Measurements from ENCODE around the gene UQCR10.

Gene UQCR10

DNA sequence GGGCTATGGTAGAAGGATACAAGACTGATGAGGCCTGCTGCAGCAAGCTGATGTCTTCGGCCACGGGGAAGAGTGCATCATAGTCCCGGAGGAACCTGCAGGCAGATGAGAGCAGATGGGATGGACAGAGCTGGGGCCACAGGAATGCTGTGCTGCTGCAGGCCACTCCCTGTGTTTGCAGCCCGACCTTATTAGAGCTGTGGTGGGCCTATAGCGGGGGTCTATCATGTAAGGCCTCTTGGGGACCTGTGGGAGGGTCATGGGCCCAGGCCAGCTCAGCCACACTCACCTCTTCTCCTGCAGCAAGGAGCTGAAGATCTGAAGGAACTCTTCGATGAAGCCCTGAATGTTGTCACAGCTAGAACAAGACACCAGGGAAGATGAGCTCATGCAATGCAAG lies 39.0 kb downstream of the UQCR10 start:
- Histone ChIP-seq H3K4me1 (ENCODE audit: insufficient read depth, low read length) (peaks cover 4% of the 10 kb centered on the region), H3K27me3 (ENCODE audit: control insufficient read depth in 1 of 2, insufficient read depth in 2 of 2, low read length in 2 of 2) (no peaks in the 10 kb centered on the region), H3K27ac (ENCODE audit: low read depth, low read length) (no peak overlapping the region), H3K36me3 (ENCODE audit: insufficient read depth, low read length) (peaks cover 58% of the 10 kb centered on the region), H3K4me3 (ENCODE audit: low read depth in 1 of 2, low read length in 2 of 2) (no peak overlapping the region), H3K9ac (ENCODE audit: low read length) (no peak overlapping the region), H3K9me3 (ENCODE audit: low read length) (no peaks in the 10 kb centered on the region)

DNA sequence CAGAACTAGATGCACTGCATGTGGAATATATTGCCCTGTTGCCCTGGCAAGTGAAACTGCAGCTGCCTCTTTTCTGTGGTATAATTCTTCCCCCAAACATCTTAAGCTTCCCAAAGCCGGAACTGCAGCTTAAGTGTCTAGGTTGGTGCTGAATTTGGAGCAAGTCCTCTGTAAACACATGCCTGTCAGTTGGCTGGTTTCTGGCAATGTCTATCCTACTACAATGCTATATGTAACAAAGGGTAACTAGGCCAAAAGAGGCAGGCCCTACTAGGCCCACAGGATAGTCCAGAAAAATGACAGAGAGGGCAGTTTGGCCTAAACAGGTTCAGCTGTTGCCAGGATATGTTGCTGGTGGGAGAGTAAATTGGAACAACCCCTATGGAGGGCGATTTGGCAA lies 43.0 kb downstream of the UQCR10 start:
- Histone ChIP-seq H3K27me3 (ENCODE audit: control insufficient read depth in 1 of 2, insufficient read depth in 2 of 2, low read length in 2 of 2) (no peaks in the 10 kb centered on the region), H3K9ac (ENCODE audit: low read length) (no peak overlapping the region), H3K36me3 (ENCODE audit: insufficient read depth, low read length) (peaks cover 66% of the 10 kb centered on the region), H3K4me3 (ENCODE audit: low read depth in 1 of 2, low read length in 2 of 2) (no peak overlapping the region), H3K27ac (ENCODE audit: low read depth, low read length) (no peak overlapping the region), H3K9me3 (ENCODE audit: low read length) (no peaks in the 10 kb centered on the region), H3K4me1 (ENCODE audit: insufficient read depth, low read length) (peaks cover 4% of the 10 kb centered on the region)

DNA sequence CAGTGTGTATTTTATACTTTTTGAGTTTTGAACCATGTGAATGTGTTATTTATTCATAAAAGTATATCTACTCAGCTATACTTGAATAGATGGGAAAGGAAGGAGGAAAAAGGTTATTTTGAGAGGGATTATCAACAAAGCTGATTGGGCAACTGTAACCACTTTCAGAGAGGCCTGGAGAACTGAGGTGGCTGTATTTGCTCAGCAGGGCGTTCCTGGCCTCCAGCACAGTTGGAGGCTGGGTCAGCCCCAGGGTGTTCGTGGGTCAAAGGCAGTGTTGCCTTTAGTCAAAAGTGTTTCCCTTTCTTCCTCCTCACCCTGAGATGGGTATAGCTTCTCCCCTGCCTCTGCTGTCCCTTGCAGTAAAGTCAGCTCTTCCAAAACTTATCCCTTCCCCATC lies 44.2 kb downstream of the UQCR10 start:
- Histone ChIP-seq H3K9ac (ENCODE audit: low read length) (no peak overlapping the region), H3K27ac (ENCODE audit: low read depth, low read length) (no peak overlapping the region), H3K36me3 (ENCODE audit: insufficient read depth, low read length) (peaks cover 55% of the 10 kb centered on the region), H3K9me3 (ENCODE audit: low read length) (no peaks in the 10 kb centered on the region), H3K27me3 (ENCODE audit: control insufficient read depth in 1 of 2, insufficient read depth in 2 of 2, low read length in 2 of 2) (no peaks in the 10 kb centered on the region), H3K4me3 (ENCODE audit: low read depth in 1 of 2, low read length in 2 of 2) (no peak overlapping the region), H3K4me1 (ENCODE audit: insufficient read depth, low read length) (peaks cover 8% of the 10 kb centered on the region)

DNA sequence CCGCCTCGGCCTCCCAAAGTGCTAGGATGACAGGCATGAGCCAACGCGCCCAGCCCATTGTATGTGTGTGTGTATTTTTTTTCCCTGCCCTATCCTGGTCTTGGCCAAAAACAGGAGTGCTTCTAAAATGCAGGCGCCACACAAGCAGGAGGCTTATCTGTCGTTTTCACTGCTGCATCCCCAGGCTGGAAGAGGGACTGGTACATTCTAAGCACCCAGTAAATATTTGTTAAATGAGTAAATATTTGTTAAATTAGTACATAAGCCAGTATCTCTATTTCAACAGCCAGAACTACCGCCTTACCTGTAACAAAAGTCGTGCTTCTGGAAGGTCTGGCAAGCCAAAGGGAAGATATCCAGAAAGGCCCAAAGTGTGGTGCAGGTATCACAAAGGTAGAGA lies 46.0 kb downstream of the UQCR10 start:
- H3K9me3 ChIP-seq (ENCODE audit: low read length): no peaks in the 10 kb centered on the region
- no peaks in the 10 kb centered on the region for H3K27me3 ChIP-seq (ENCODE audit: control insufficient read depth in 1 of 2, insufficient read depth in 2 of 2, low read length in 2 of 2)
- no peak overlapping the region for H3K9ac ChIP-seq (ENCODE audit: low read length)
- peaks cover 51% of the 10 kb centered on the region for H3K36me3 ChIP-seq (ENCODE audit: insufficient read depth, low read length)
- no peak overlapping the region for H3K4me3 ChIP-seq (ENCODE audit: low read depth in 1 of 2, low read length in 2 of 2)
- H3K27ac ChIP-seq (ENCODE audit: low read depth, low read length): no peak overlapping the region
- peaks cover 9% of the 10 kb centered on the region for H3K4me1 ChIP-seq (ENCODE audit: insufficient read depth, low read length)

DNA sequence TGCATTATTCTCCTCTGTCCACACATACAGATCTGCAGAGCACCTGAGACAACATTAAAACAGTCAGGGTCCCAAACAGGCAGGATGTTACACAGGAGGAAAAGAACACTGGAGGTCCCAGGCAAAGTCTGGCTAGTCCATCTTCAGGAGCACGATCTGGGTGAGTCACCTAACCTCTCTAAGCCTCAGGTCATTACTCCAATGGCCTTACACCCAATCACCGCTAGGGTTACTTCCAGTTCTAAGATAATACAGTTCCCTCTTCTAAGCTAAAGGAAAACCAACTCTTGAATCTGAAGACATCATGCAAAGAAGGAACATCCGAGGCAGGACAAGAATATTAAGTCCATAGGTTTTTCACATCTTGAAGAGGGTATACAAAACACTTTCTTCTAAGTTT lies 46.4 kb downstream of the UQCR10 start:
- H3K36me3 ChIP-seq (ENCODE audit: insufficient read depth, low read length): peaks cover 47% of the 10 kb centered on the region
- no peak overlapping the region for H3K27ac ChIP-seq (ENCODE audit: low read depth, low read length)
- H3K27me3 ChIP-seq (ENCODE audit: control insufficient read depth in 1 of 2, insufficient read depth in 2 of 2, low read length in 2 of 2): no peaks in the 10 kb centered on the region
- no peak overlapping the region for H3K4me3 ChIP-seq (ENCODE audit: low read depth in 1 of 2, low read length in 2 of 2)
- H3K9ac ChIP-seq (ENCODE audit: low read length): no peak overlapping the region
- peaks cover 9% of the 10 kb centered on the region for H3K4me1 ChIP-seq (ENCODE audit: insufficient read depth, low read length)
- H3K9me3 ChIP-seq (ENCODE audit: low read length): no peaks in the 10 kb centered on the region

DNA sequence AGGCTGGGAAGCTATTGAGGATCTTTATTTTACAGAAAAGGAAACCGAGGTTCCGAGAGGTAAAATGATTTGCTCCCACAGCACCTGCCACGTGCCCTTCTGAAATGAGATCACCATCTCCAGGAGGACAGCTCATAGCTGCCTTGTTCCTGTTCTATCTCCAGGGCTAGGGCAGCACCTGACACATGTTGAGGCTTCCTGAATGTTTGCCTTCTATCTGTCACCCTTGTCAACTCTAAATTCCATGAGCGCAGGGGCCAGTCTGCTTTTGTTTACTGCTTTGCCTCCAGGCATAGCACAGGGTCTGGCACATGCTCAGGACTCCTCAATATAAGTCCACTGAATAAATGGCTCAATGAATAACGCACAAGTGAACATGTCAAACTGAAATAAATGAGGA lies 46.8 kb downstream of the UQCR10 start:
- H3K36me3 ChIP-seq (ENCODE audit: insufficient read depth, low read length): peaks cover 51% of the 10 kb centered on the region

DNA sequence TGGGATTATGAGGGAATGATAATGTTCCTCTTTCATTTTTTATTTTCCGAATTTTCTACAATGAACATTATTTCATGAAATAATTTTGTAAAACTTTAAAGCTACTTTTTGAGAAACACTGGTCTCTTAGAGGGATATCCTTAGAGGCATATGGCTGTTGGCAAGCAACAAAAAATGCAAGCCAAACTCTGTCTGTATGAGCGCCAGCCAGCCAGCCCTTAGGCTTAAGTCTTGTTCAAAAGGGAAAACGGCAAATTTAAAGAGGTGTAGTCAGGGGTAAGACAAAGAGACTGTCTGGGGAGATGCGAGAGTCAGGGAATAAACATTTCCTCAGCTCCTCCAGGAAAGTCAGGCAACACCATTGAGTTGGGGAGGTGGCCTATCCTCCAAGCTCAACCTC lies 48.4 kb downstream of the UQCR10 start:
- Histone ChIP-seq H3K9me3 (ENCODE audit: low read length) (no peaks in the 10 kb centered on the region), H3K27me3 (ENCODE audit: control insufficient read depth in 1 of 2, insufficient read depth in 2 of 2, low read length in 2 of 2) (no peaks in the 10 kb centered on the region), H3K4me1 (ENCODE audit: insufficient read depth, low read length) (peaks cover 5% of the 10 kb centered on the region), H3K4me3 (ENCODE audit: low read depth in 1 of 2, low read length in 2 of 2) (no peak overlapping the region), H3K27ac (ENCODE audit: low read depth, low read length) (no peak overlapping the region), H3K36me3 (ENCODE audit: insufficient read depth, low read length) (peaks cover 58% of the 10 kb centered on the region), H3K9ac (ENCODE audit: low read length) (no peak overlapping the region)

More for the DNA sequence above, 46.8 kb downstream of the UQCR10 start:
- peaks cover 9% of the 10 kb centered on the region for H3K4me1 ChIP-seq (ENCODE audit: insufficient read depth, low read length)
- H3K27ac ChIP-seq (ENCODE audit: low read depth, low read length): no peak overlapping the region
- no peaks in the 10 kb centered on the region for H3K9me3 ChIP-seq (ENCODE audit: low read length)
- no peaks in the 10 kb centered on the region for H3K27me3 ChIP-seq (ENCODE audit: control insufficient read depth in 1 of 2, insufficient read depth in 2 of 2, low read length in 2 of 2)
- no peak overlapping the region for H3K9ac ChIP-seq (ENCODE audit: low read length)
- H3K4me3 ChIP-seq (ENCODE audit: low read depth in 1 of 2, low read length in 2 of 2): no peak overlapping the region

DNA sequence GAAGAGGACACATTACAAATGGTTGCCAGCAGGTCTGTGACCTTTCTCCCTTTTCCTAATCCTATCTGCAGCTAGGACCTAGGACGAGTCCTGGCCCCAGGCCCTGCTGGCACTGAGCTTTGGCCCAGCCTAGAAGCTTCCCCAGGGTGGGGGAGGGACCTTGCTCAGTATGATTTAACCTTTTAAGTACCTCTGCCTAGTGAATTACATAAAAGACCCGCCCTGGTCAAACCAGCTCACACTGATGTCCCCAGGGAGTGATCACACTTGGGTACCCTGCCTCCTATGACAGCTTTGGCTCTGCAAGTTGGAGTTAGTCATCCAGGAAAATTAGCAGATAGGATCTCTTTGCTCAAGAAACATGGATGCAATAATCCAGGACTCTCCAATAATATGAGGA lies 49.0 kb downstream of the UQCR10 start:
- peaks cover 61% of the 10 kb centered on the region for H3K36me3 ChIP-seq (ENCODE audit: insufficient read depth, low read length)
- H3K4me3 ChIP-seq (ENCODE audit: low read depth in 1 of 2, low read length in 2 of 2): no peak overlapping the region
- H3K9ac ChIP-seq (ENCODE audit: low read length): no peak overlapping the region
- H3K9me3 ChIP-seq (ENCODE audit: low read length): no peaks in the 10 kb centered on the region
- peaks cover 5% of the 10 kb centered on the region for H3K4me1 ChIP-seq (ENCODE audit: insufficient read depth, low read length)
- no peak overlapping the region for H3K27ac ChIP-seq (ENCODE audit: low read depth, low read length)
- H3K27me3 ChIP-seq (ENCODE audit: control insufficient read depth in 1 of 2, insufficient read depth in 2 of 2, low read length in 2 of 2): no peaks in the 10 kb centered on the region

DNA sequence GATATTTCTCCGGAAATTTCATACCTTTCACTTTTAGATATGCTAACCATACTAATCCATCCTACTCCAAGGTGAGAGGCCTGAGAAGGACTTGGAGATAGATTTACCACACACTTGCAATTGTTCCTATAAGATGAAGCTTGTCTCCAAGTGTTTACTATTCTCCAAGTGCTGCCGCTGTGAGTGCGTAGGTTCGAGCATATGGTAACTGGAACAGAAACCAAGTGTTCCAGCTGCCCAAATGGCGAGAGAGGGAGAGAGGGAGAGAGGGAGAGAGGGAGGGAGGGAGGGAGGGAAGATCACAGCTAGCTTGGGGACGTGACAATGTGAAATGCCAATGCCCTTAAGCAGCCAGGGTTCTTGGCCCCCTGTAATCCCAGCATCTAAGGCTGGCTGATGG lies 49.4 kb downstream of the UQCR10 start:
- Histone ChIP-seq H3K27ac (ENCODE audit: low read depth, low read length) (no peak overlapping the region), H3K4me3 (ENCODE audit: low read depth in 1 of 2, low read length in 2 of 2) (no peak overlapping the region), H3K27me3 (ENCODE audit: control insufficient read depth in 1 of 2, insufficient read depth in 2 of 2, low read length in 2 of 2) (no peaks in the 10 kb centered on the region), H3K9ac (ENCODE audit: low read length) (no peak overlapping the region), H3K4me1 (ENCODE audit: insufficient read depth, low read length) (peaks cover 5% of the 10 kb centered on the region), H3K9me3 (ENCODE audit: low read length) (no peaks in the 10 kb centered on the region), H3K36me3 (ENCODE audit: insufficient read depth, low read length) (peaks cover 61% of the 10 kb centered on the region)

DNA sequence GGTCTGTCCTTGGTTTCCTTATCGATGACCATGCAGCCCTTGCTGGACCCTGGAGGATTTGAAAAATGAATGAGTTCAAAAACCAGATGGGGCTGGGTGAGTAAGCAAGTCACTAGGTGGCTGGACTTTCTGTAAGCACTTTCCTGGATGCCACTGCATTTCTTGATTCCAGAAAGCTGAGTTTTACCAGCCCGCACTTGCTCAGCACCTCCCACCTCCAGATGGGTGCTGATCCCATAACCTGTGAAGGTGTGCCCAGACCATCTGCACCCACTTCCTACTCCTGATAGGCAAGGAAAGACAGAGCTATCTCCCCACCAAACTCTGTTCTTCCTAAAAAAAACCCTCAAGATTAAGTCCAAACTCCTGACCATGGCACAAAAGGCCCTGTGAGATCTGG lies 49.8 kb downstream of the UQCR10 start:
- H3K36me3 ChIP-seq (ENCODE audit: insufficient read depth, low read length): peaks cover 62% of the 10 kb centered on the region
- no peak overlapping the region for H3K27ac ChIP-seq (ENCODE audit: low read depth, low read length)
- no peak overlapping the region for H3K9ac ChIP-seq (ENCODE audit: low read length)
- no peak overlapping the region for H3K4me3 ChIP-seq (ENCODE audit: low read depth in 1 of 2, low read length in 2 of 2)
- peaks cover 5% of the 10 kb centered on the region for H3K4me1 ChIP-seq (ENCODE audit: insufficient read depth, low read length)
- no peaks in the 10 kb centered on the region for H3K9me3 ChIP-seq (ENCODE audit: low read length)
- no peaks in the 10 kb centered on the region for H3K27me3 ChIP-seq (ENCODE audit: control insufficient read depth in 1 of 2, insufficient read depth in 2 of 2, low read length in 2 of 2)

DNA sequence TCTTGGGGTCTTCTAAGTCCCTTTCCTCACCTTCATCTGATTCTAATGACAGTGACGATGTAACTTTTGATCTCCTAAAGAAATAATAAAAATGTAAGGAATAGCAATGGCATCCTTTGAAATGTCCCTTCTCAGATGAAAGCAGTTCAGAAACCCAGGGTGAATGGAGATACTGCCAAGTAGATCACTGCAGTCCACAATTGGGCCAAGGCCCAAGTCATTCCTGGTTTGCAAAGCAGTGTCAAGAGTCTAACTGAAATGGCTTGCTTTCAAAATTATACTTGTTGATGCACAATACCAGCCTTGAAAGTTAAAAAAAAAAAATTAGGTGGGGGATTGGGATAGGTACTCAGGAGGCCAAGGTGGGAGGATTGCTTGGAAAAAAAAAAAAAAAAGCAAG lies 50.6 kb downstream of the UQCR10 start:
- Histone ChIP-seq H3K9me3 (ENCODE audit: low read length) (no peaks in the 10 kb centered on the region), H3K4me1 (ENCODE audit: insufficient read depth, low read length) (peaks cover 5% of the 10 kb centered on the region), H3K4me3 (ENCODE audit: low read depth in 1 of 2, low read length in 2 of 2) (no peak overlapping the region), H3K27me3 (ENCODE audit: control insufficient read depth in 1 of 2, insufficient read depth in 2 of 2, low read length in 2 of 2) (no peaks in the 10 kb centered on the region), H3K36me3 (ENCODE audit: insufficient read depth, low read length) (peaks cover 59% of the 10 kb centered on the region), H3K27ac (ENCODE audit: low read depth, low read length) (no peak overlapping the region), H3K9ac (ENCODE audit: low read length) (no peak overlapping the region)

DNA sequence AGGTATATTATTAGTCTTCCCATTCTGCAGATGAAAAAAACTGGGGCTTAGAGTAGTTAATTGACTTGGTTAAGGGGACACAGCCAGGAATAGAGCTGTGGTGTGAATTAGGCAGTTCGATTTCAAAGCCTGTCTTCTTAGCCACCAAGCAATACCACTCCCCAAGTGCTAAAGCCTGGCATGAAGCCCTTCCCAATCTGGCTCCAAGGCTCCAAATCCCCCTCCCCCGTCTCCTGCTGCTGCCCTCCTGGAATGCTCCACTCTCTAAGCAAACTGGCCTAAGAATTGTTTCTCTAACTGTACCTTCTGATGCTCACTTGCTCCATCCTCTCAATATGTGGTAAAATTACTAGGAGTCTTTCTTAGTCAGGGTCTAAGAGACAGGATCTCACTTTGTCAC lies 52.3 kb downstream of the UQCR10 start:
- H3K27ac ChIP-seq (ENCODE audit: low read depth, low read length): no peak overlapping the region
- no peaks in the 10 kb centered on the region for H3K27me3 ChIP-seq (ENCODE audit: control insufficient read depth in 1 of 2, insufficient read depth in 2 of 2, low read length in 2 of 2)
- H3K4me1 ChIP-seq (ENCODE audit: insufficient read depth, low read length): peaks cover 5% of the 10 kb centered on the region
- H3K4me3 ChIP-seq (ENCODE audit: low read depth in 1 of 2, low read length in 2 of 2): no peak overlapping the region
- peaks cover 43% of the 10 kb centered on the region for H3K36me3 ChIP-seq (ENCODE audit: insufficient read depth, low read length)
- no peak overlapping the region for H3K9ac ChIP-seq (ENCODE audit: low read length)
- H3K9me3 ChIP-seq (ENCODE audit: low read length): no peaks in the 10 kb centered on the region

All from muscle layer of colon (tissue), 2 donors.